Measurements from ENCODE around the gene HACD2.

The HACD2 gene

GRCh38 chr3:123479891-123480290, 105.0 kb downstream of the HACD2 start:
- FAIRE-seq: no peak

- FAIRE-seq: no peak
These were observed 106.5 kb downstream of the HACD2 start for GRCh38 chr3:123478314-123478713.

- no peak for FAIRE-seq
These were observed 107.7 kb downstream of the HACD2 start for GRCh38 chr3:123476967-123477750.

GRCh38 chr3:123475786-123476185, 109.1 kb downstream of the HACD2 start:
- no peak for FAIRE-seq

GRCh38 chr3:123471106-123471505, 113.7 kb downstream of the HACD2 start:
- no peak for FAIRE-seq

GRCh38 chr3:123469323-123469995, 115.4 kb downstream of the HACD2 start:
- no peak for FAIRE-seq

GRCh38 chr3:123467046-123467445, 117.8 kb downstream of the HACD2 start:
- no peak for FAIRE-seq

- FAIRE-seq: no peak
These were observed 120.6 kb downstream of the HACD2 start for GRCh38 chr3:123464211-123464610.

- FAIRE-seq: no peak
These were observed 125.0 kb downstream of the HACD2 start for GRCh38 chr3:123459862-123460261.

- no peak for FAIRE-seq
These were observed 126.6 kb downstream of the HACD2 start for GRCh38 chr3:123458255-123458654.

GRCh38 chr3:123457841-123458240, 127.0 kb downstream of the HACD2 start:
- FAIRE-seq: no peak

- FAIRE-seq: no peak
These were observed 131.2 kb downstream of the HACD2 start for GRCh38 chr3:123453675-123454074.

GRCh38 chr3:123451186-123451585, 133.7 kb downstream of the HACD2 start:
- no peak for FAIRE-seq

- FAIRE-seq: no peak
These were observed 134.8 kb downstream of the HACD2 start for GRCh38 chr3:123449997-123450604.

GRCh38 chr3:123449102-123449996, 135.5 kb downstream of the HACD2 start:
- no peak for FAIRE-seq

GRCh38 chr3:123448536-123449101, 136.2 kb downstream of the HACD2 start, which contains the start of gene ADCY5:
Gene ADCY5, minus strand, starts transcription at chr3:123449090. Its CDS starts 545 bp downstream, at chr3:123448545.
- FAIRE-seq: no peak

- FAIRE-seq: no peak
These were observed 136.9 kb downstream of the HACD2 start for GRCh38 chr3:123447749-123448517.

GRCh38 chr3:123447416-123447748, 137.5 kb downstream of the HACD2 start:
- no peak for FAIRE-seq

GRCh38 chr3:123446610-123447109, 138.2 kb downstream of the HACD2 start:
- no peak for FAIRE-seq

GRCh38 chr3:123446210-123446609, 138.6 kb downstream of the HACD2 start:
- no peak for FAIRE-seq

GRCh38 chr3:123445702-123446101, 139.2 kb downstream of the HACD2 start:
- FAIRE-seq: no peak

- no peak for FAIRE-seq
These were observed 140.1 kb downstream of the HACD2 start for GRCh38 chr3:123444744-123445143.

All from islet of Langerhans (tissue), 1 donor.